ENCODE data around the gene RTP2.

The RTP2 gene

DNA sequence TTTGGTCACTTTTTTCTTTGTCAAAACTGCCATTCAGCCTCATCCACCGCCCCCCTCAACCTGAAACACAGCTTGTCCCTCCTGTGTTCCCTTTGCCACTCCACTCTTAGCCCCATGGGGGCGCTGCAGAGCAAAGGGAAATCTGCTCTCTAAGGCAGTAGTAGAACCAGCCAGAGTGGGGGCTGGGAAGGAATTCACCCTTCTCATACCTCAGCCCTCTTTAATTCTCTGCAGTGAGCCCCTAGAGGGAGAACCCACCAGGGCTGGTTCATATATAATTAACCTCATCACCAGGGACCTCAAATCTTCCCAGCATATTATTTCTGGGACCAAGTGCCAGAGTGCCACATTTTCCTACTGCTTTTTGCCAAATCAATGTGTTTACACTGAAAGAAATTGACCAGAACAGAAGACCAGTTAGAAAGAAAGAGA is 45.7 kb upstream of the RTP2 start (continued):
- no peak for TF ChIP-seq ZBTB10 (tag by site-specific recombination; IDR thresholded peaks at IDR 0.05)
- TF ChIP-seq YY2 (tag by site-specific recombination; IDR thresholded peaks at IDR 0.05): no peak
- TF ChIP-seq ZNF677 (tag by site-specific recombination; IDR thresholded peaks at IDR 0.05): no peak
- TF ChIP-seq ZNF2 (tag by site-specific recombination; IDR thresholded peaks at IDR 0.05): 0 out of 2 replicates have a peak, but pooled peaks have one; percentile 47
- TF ChIP-seq ZNF514 (tag by site-specific recombination; IDR thresholded peaks at IDR 0.05): no peak
- peak; percentile 35; the same call in 1 of the 2 replicates for TF ChIP-seq ZBTB8A (tag by site-specific recombination; IDR thresholded peaks at IDR 0.05)
- no peak for TF ChIP-seq ZNF510 (tag by site-specific recombination; IDR thresholded peaks at IDR 0.05; ENCODE audit: insufficient replicate concordance)
- TF ChIP-seq PRDM2 (tag by site-specific recombination; IDR thresholded peaks at IDR 0.05; ENCODE audit: borderline replicate concordance): no peak
- TF ChIP-seq ZFP69B (tag by site-specific recombination; IDR thresholded peaks at IDR 0.05): 0 out of 2 replicates have a peak, but pooled peaks have one; percentile 10
- no peak for TF ChIP-seq ZNF24 (tag by site-specific recombination; IDR thresholded peaks at IDR 0.05)
- no peak for TF ChIP-seq ZNF518A (tag by site-specific recombination; conservative IDR thresholded peaks at IDR 0.05; ENCODE audit: low read depth)
- peak; percentile 59 for TF ChIP-seq ZNF654 (tag by site-specific recombination; IDR thresholded peaks at IDR 0.05; ENCODE audit: low read depth)
- peak; percentile 71; the same call in 1 of the 2 replicates for TF ChIP-seq ZNF660 (tag by site-specific recombination; IDR thresholded peaks at IDR 0.05)
- TF ChIP-seq ZNF560 (tag by site-specific recombination; IDR thresholded peaks at IDR 0.05; ENCODE audit: borderline replicate concordance): no peak
- peak; percentile 57; the same call in 1 of the 2 replicates for TF ChIP-seq ZSCAN30 (tag by site-specific recombination; IDR thresholded peaks at IDR 0.05)
- no peak for TF ChIP-seq OSR2 (tag by site-specific recombination; IDR thresholded peaks at IDR 0.05)
- no peak for TF ChIP-seq ZNF366 (tag by site-specific recombination; conservative IDR thresholded peaks at IDR 0.05)
- TF ChIP-seq ZNF621 (tag by site-specific recombination; IDR thresholded peaks at IDR 0.05): no peak
- TF ChIP-seq ZNF548 (tag by site-specific recombination; IDR thresholded peaks at IDR 0.05): no peak
- no peak for TF ChIP-seq ZNF76 (tag by site-specific recombination; IDR thresholded peaks at IDR 0.05; ENCODE audit: borderline replicate concordance, low read depth)
- TF ChIP-seq HOXA7 (CRISPR knock-in tag; IDR thresholded peaks at IDR 0.05; ENCODE audit: borderline replicate concordance): no peak
- no peak for TF ChIP-seq ZNF248 (tag by site-specific recombination; IDR thresholded peaks at IDR 0.05)
- TF ChIP-seq ZNF785 (tag by site-specific recombination; IDR thresholded peaks at IDR 0.05): no peak
- TF ChIP-seq ZNF394 (tag by site-specific recombination; IDR thresholded peaks at IDR 0.05; ENCODE audit: borderline replicate concordance): no peak
- no peak for TF ChIP-seq ZNF146 (tag by site-specific recombination; IDR thresholded peaks at IDR 0.05)
- no peak for TF ChIP-seq ZNF48 (tag by site-specific recombination; IDR thresholded peaks at IDR 0.05)
- TF ChIP-seq ZNF341 (tag by site-specific recombination; IDR thresholded peaks at IDR 0.05; ENCODE audit: low read depth): peak; percentile 57
- no peak for TF ChIP-seq ZBTB48 (tag by site-specific recombination; IDR thresholded peaks at IDR 0.05)
- TF ChIP-seq MZF1 (tag by site-specific recombination; IDR thresholded peaks at IDR 0.05; ENCODE audit: borderline replicate concordance): no peak
